SK-MEL-5 (cell line): ENCODE results near the gene CACNG7. TPM values are rescaled to one million over a fixed set of nuclear protein-coding genes. Genes with fewer than 3 reads are reported as not detected.

ENCODE experiments used
- DNase-seq: peaks from one replicate; pipeline ENCODE4 v3.0.0-alpha.2; 2016; ENCODE audit warnings: low read depth, low spot score
- in situ Hi-C: cut with HindIII; loops from 2 replicates; pipeline ENCODE4 v1.10.0; 2016; ENCODE audit warnings: low sequenced_read_pairs, high pct_unique_total_duplicates, low pct_unique_long_range_greater_than_20kb
- total RNA-seq: library from RNA; depleted of rRNA; stranded (reverse); fragments of >200 nt; shearing (Covaris generic); gene quantifications from 2 replicates; pipeline ENCODE4 v1.2.3, GENCODE V29; 2014

Gene CACNG7
- total RNA-seq, 1 experiment from 2014 or later, result not detected

GRCh38 chr19:53961523-53962356, 52.7 kb downstream of the CACNG7 start:
- in situ Hi-C loops, result no loop called here
- DNase-seq, result no peak

GRCh38 chr19:53962887-53963431, 53.9 kb downstream of the CACNG7 start, which contains the start of gene CACNG8:
Gene CACNG8 (plus strand): TSS chr19:53962937.
- DNase-seq, result no peak
- in situ Hi-C loops, result no loop called here

- no peak for DNase-seq
- in situ Hi-C loops, result no loop called here
Measured at GRCh38 chr19:53965091-53965490, 56.0 kb downstream of the CACNG7 start.

- no peak for DNase-seq
- in situ Hi-C loops, result no loop called here
Measured at GRCh38 chr19:53966931-53967330, 57.9 kb downstream of the CACNG7 start.

GRCh38 chr19:53969366-53969765, 60.3 kb downstream of the CACNG7 start:
- DNase-seq, result no peak
- in situ Hi-C loops, result no loop called here

- in situ Hi-C loops, result no loop called here
Measured at GRCh38 chr19:53971673-53972072, 62.6 kb downstream of the CACNG7 start.

GRCh38 chr19:53977429-53977990, 68.4 kb downstream of the CACNG7 start:
- DNase-seq, result peak; percentile 85
- in situ Hi-C loops, result no loop called here

More at GRCh38 chr19:53971673-53972072, 62.6 kb downstream of the CACNG7 start:
- DNase-seq, result no peak

- DNase-seq, result peak; percentile 64
- in situ Hi-C loops, result no loop called here
Measured at GRCh38 chr19:53977991-53978731, 69.1 kb downstream of the CACNG7 start.

- in situ Hi-C loops, result no loop called here
- no peak for DNase-seq
Measured at GRCh38 chr19:53978975-53979801, 70.1 kb downstream of the CACNG7 start.

- peak; percentile 23 for DNase-seq
- in situ Hi-C loops, result no loop called here
Measured at GRCh38 chr19:53980539-53981375, 71.7 kb downstream of the CACNG7 start.

- no peak for DNase-seq
- in situ Hi-C loops, result no loop called here
Measured at GRCh38 chr19:53981376-53981951, 72.4 kb downstream of the CACNG7 start.

- in situ Hi-C loops, result no loop called here
- DNase-seq, result no peak
Measured at GRCh38 chr19:53982001-53982451, 72.9 kb downstream of the CACNG7 start.

GRCh38 chr19:53982611-53983010, 73.5 kb downstream of the CACNG7 start:
- no peak for DNase-seq

GRCh38 chr19:53983457-53984289, 74.6 kb downstream of the CACNG7 start:
- DNase-seq, result no peak
- in situ Hi-C loops, result no loop called here

More at GRCh38 chr19:53982611-53983010, 73.5 kb downstream of the CACNG7 start:
- in situ Hi-C loops, result no loop called here

- no peak for DNase-seq
- in situ Hi-C loops, result no loop called here
Measured at GRCh38 chr19:53985863-53986262, 76.8 kb downstream of the CACNG7 start.
